H1 (cell line): ENCODE measurements around the gene TAF1B. TPM values are rescaled to one million over a fixed set of nuclear protein-coding genes. Genes with fewer than 3 reads are reported as not detected.

Experiments used
- CTCF ChIA-PET: fragments of 300-600 bp; sonication (Branson Sonifier 250); formaldehyde crosslinking; loops from one replicate; lab custom pipeline; 2021; ENCODE audit not compliant: partially characterized antibody; lab: Charles Lee
- POLR2A ChIA-PET: fragments of 300-600 bp; sonication (Branson Sonifier 250); formaldehyde crosslinking; loops from one replicate; lab custom pipeline; 2021; ENCODE audit warnings: inconsistent platforms; ENCODE audit not compliant: partially characterized antibody; lab: Charles Lee
- DNase-seq, 2 experiments: peaks; one replicate each; pipeline versions ENCODE4 v3.0.0 to v3.0.0-alpha.2; 2010 to 2022; ENCODE audit warnings: low spot score in 2 of 2, low read depth in 1 of 2, mixed read lengths in 1 of 2
- FAIRE-seq: peaks from 2 replicates; lab custom pipeline; 2011; peaks lifted over from hg19 to GRCh38; lab: Jason Lieb, UNC
- H2AFZ ChIP-seq: 2 replicates; pipeline ENCODE4 v1.8.1; 2012; ENCODE audit warnings: low read length, inconsistent platforms
- H2AK5ac ChIP-seq: 2 replicates; pipeline ENCODE4 v1.6.1; 2013; ENCODE audit warnings: low read depth, low read length
- H2BK120ac ChIP-seq: replicated peaks from 2 replicates; pipeline ENCODE3; 2013; ENCODE audit warnings: low read depth, low read length, inconsistent platforms
- H2BK12ac ChIP-seq: 2 replicates; pipeline ENCODE4 v1.6.1; 2013; ENCODE audit warnings: low read depth, low read length
- H2BK15ac ChIP-seq: 2 replicates; pipeline ENCODE4 v1.6.1; 2013; ENCODE audit warnings: low read length
- H2BK20ac ChIP-seq: 2 replicates; pipeline ENCODE4 v1.6.1; 2013; ENCODE audit warnings: low read length
- H2BK5ac ChIP-seq: 2 replicates; pipeline ENCODE4 v1.6.1; 2013; ENCODE audit warnings: low read depth, low read length
- H3K14ac ChIP-seq: 2 replicates; pipeline ENCODE4 v1.6.1; 2013; ENCODE audit warnings: inconsistent platforms; ENCODE audit not compliant: insufficient read length
- H3K18ac ChIP-seq: 2 replicates; pipeline ENCODE4 v1.6.1; 2013; ENCODE audit warnings: low read length; ENCODE audit errors: extremely low read depth
- H3K23ac ChIP-seq: 2 replicates; pipeline ENCODE4 v1.6.1; 2013; ENCODE audit warnings: inconsistent platforms; ENCODE audit not compliant: insufficient read length
- H3K23me2 ChIP-seq: 2 replicates; pipeline ENCODE4 v1.6.1; 2013; ENCODE audit warnings: low read depth, low read length
- H3K27ac ChIP-seq: 2 replicates; pipeline ENCODE4 v1.6.1; 2011; ENCODE audit warnings: low read depth, low read length, inconsistent platforms
- H3K27me3 ChIP-seq, 4 experiments: replicated peaks in 1 of 4; 1 replicate in 1 of 4; 2 replicates in 3 of 4; pipeline versions ENCODE4 v1.6.1 to v1.8.1; 2011 to 2013; ENCODE audit warnings: low read length in 3 of 4, mild to moderate bottlenecking in 3 of 4, inconsistent platforms in 2 of 4, mixed read lengths in 2 of 4, moderate library complexity in 1 of 4; ENCODE audit not compliant: control insufficient read depth in 3 of 4, insufficient read depth in 3 of 4; ENCODE audit errors: extremely low read depth in 1 of 4
- H3K36me3 ChIP-seq, 4 experiments: 2 replicates each; pipeline versions ENCODE4 v1.6.1 to v1.8.1; 2011 to 2013; ENCODE audit warnings: mild to moderate bottlenecking in 4 of 4, low read length in 3 of 4, moderate library complexity in 2 of 4, control low read depth in 1 of 4, inconsistent platforms in 1 of 4; ENCODE audit not compliant: insufficient read depth in 4 of 4, control insufficient read depth in 2 of 4
- H3K4ac ChIP-seq: replicated peaks from 2 replicates; pipeline ENCODE3; 2013; ENCODE audit warnings: low read length, low read depth, mixed read lengths, inconsistent platforms; ENCODE audit not compliant: insufficient read length
- H3K4me1 ChIP-seq, 4 experiments: replicated peaks in 1 of 4; 1 replicate in 1 of 4; 2 replicates in 3 of 4; pipeline versions ENCODE4 v1.6.1 to v1.8.1; 2011 to 2013; ENCODE audit warnings: low read length in 3 of 4, inconsistent platforms in 2 of 4, mixed read lengths in 1 of 4; ENCODE audit not compliant: insufficient read depth in 4 of 4, control insufficient read depth in 3 of 4
- H3K4me2 ChIP-seq, 2 experiments: 2 replicates each; pipeline versions ENCODE4 v1.6.1 to v1.8.1; 2011 to 2013; ENCODE audit warnings: low read depth in 2 of 2, low read length in 2 of 2, control low read depth in 1 of 2, inconsistent platforms in 1 of 2, mild to moderate bottlenecking in 1 of 2; ENCODE audit not compliant: insufficient read depth in 1 of 2
- H3K4me3 ChIP-seq, 4 experiments: fragments of 200-600, 300-600 bp in 1 of 4; sonication (generic), shearing (Covaris generic), sonication (Bioruptor Twin) in 1 of 4; 2 replicates each; pipeline versions ENCODE4 v1.5.1 to v1.8.1; 2011 to 2016; ENCODE audit warnings: low read length in 4 of 4, low read depth in 3 of 4, control low read depth in 2 of 4, inconsistent platforms in 2 of 4, mild to moderate bottlenecking in 2 of 4, mixed read lengths in 1 of 4, moderate library complexity in 1 of 4; ENCODE audit not compliant: insufficient read depth in 2 of 4; ENCODE audit errors: extremely low read depth in 1 of 4
- H3K56ac ChIP-seq: replicated peaks from 2 replicates; pipeline ENCODE3; 2013; ENCODE audit warnings: low read depth, mild to moderate bottlenecking, mixed read lengths, low read length, inconsistent platforms; ENCODE audit not compliant: insufficient read length
- H3K79me1 ChIP-seq: 2 replicates; pipeline ENCODE4 v1.6.1; 2013; ENCODE audit warnings: low read depth, low read length, control low read depth
- H3K79me2 ChIP-seq, 2 experiments: 2 replicates each; pipeline versions ENCODE4 v1.6.1 to v1.8.1; 2012 to 2013; ENCODE audit warnings: low read length in 2 of 2, mild to moderate bottlenecking in 2 of 2, inconsistent platforms in 1 of 2; ENCODE audit not compliant: insufficient read depth in 2 of 2, control insufficient read depth in 1 of 2
- H3K9ac ChIP-seq, 4 experiments: replicated peaks in 1 of 4; 1 replicate in 1 of 4; 2 replicates in 3 of 4; pipeline versions ENCODE4 v1.6.1 to v1.8.1; 2011 to 2013; ENCODE audit warnings: low read depth in 3 of 4, low read length in 3 of 4, control low read depth in 2 of 4, mild to moderate bottlenecking in 2 of 4, moderate library complexity in 2 of 4, inconsistent platforms in 1 of 4; ENCODE audit errors: extremely low read depth in 1 of 4
- H3K9me3 ChIP-seq, 2 experiments: 2 replicates each; pipeline versions ENCODE4 v1.6.1 to v1.8.1; 2012 to 2013; ENCODE audit warnings: mild to moderate bottlenecking in 2 of 2, moderate library complexity in 2 of 2, control low read depth in 1 of 2, inconsistent platforms in 1 of 2, low read depth in 1 of 2, low read length in 1 of 2, mixed read lengths in 1 of 2; ENCODE audit not compliant: insufficient read depth in 2 of 2
- H4K20me1 ChIP-seq, 2 experiments: replicated peaks in 1 of 2; 2 replicates each; pipeline versions ENCODE3 to v1.8.1; 2011 to 2013; ENCODE audit warnings: inconsistent platforms in 2 of 2, low read length in 2 of 2, mild to moderate bottlenecking in 1 of 2; ENCODE audit not compliant: insufficient read depth in 2 of 2, control insufficient read depth in 1 of 2
- H4K5ac ChIP-seq: 2 replicates; pipeline ENCODE4 v1.6.1; 2013; ENCODE audit warnings: low read length, low read depth, mixed read lengths, inconsistent platforms; ENCODE audit not compliant: insufficient read length
- H4K8ac ChIP-seq: 2 replicates; pipeline ENCODE4 v1.8.0; 2013; ENCODE audit warnings: mild to moderate bottlenecking, moderate library complexity, low read length, inconsistent platforms; ENCODE audit not compliant: insufficient read depth; ENCODE audit errors: extremely low read depth
- H4K91ac ChIP-seq: replicated peaks from 2 replicates; pipeline ENCODE3; 2013; ENCODE audit warnings: low read length, mixed read lengths, inconsistent platforms; ENCODE audit not compliant: insufficient read length
- CEBPB ChIP-seq: IDR thresholded peaks from 2 replicates; pipeline ENCODE4 v1.6.1; 2012; ENCODE audit warnings: low read depth, low read length
- CHD1 ChIP-seq: IDR thresholded peaks from 2 replicates; pipeline ENCODE4 v1.6.1; 2012; ENCODE audit warnings: low read depth, low read length, improper control_type of control experiment
- POU5F1 ChIP-seq: IDR thresholded peaks from 2 replicates; pipeline ENCODE4 v1.6.1; 2011; ENCODE audit warnings: low read depth, mild to moderate bottlenecking, low read length, moderate library complexity
- WGBS, 2 experiments: shearing (Covaris generic) in 1 of 2; methylation state at CpG; one replicate each; pipeline versions ENCODE4 v1.1.6 to v1.1.7; 2013 to 2015; ENCODE audit warnings: low lambda C conversion rate in 2 of 2, mixed read lengths in 2 of 2, inconsistent platforms in 1 of 2, low coverage in 1 of 2, missing lambda C conversion rate in 1 of 2; ENCODE audit not compliant: insufficient replicate concordance in 2 of 2, insufficient coverage in 1 of 2, insufficient read length in 1 of 2; ENCODE audit errors: extremely low coverage in 1 of 2, missing lambda C conversion rate in 1 of 2; 5-methylcytosine and 5-hydroxymethylcytosine counted together
- polyA plus RNA-seq, 7 experiments: library from polyadenylated mRNA; depleted of rRNA in 3 of 7; stranded (reverse) in 5 of 7; unstranded in 2 of 7; fragments of >200 nt in 5 of 7; fragments of 200-250 nt in 2 of 7; gene quantifications; 1 replicate in 5 of 7; 2 replicates in 1 of 7; 4 replicates in 1 of 7; pipeline versions ENCODE4 v1.2.1 to v1.2.3, GENCODE V29; 2011 to 2013; ENCODE audit warnings: missing spikeins in 2 of 7, mixed read lengths in 2 of 7
- total RNA-seq: library from RNA; stranded (reverse); fragmentation: NEBNext Ultra II Directional; extraction: Animal tissue kit (Norgen Biotek cat#: 25700); gene quantifications from 2 replicates; pipeline ENCODE4 v1.2.1, GENCODE V29; 2021

Gene TAF1B
- total and polyA plus RNA-seq, 2 of the 8 experiments (the other 6 are each of a cell fraction or from before 2014, with no cell fraction given): 6.6 to 25.2 TPM

DNA sequence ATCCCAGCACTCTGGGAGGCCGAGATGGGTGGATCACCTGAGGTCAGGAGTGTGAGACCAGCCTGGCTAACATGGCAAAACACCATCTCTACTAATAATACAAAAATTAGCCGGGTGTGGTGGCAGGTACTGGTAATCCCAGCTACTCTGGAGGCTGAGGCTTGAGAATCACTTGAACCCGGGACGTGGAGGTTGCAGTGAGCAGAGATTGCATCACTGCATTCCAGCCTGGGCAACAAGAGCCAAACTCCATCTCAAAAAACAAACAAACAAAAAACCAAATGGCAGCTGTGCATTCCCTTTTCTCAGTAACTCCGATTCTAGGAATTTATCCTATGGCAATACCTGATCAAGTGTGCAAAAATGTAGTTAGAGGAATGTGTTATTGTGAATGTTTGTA is 103.5 kb downstream of the TAF1B start:
- Histone ChIP-seq H3K4me1 (peaks cover 0 to 2% (median 0%) of the 10 kb centered on the region in 4 experiments; a peak in 1 of 7 replicates), H4K8ac (no peak overlapping the region), H3K56ac (no peak overlapping the region), H3K9ac (no peak overlapping the region), H3K23ac (no peak overlapping the region), H2BK12ac (no peak overlapping the region), H4K91ac (no peak overlapping the region), H3K27me3 (peaks cover 8 to 20% (median 18%) of the 10 kb centered on the region in 4 experiments)
- no peak for DNase-seq
- TF ChIP-seq CEBPB (peak; percentile 60; the same call in 1 of the 2 replicates), CHD1 (no peak), POU5F1 (no peak)
- TF ChIP-seq, all 59 proteins: peak for 1
- no peak for FAIRE-seq
- no peak overlapping the region for H2BK15ac ChIP-seq
- H3K79me1 ChIP-seq: no peaks in the 10 kb centered on the region
- H2BK5ac ChIP-seq: no peak overlapping the region
- WGBS, 2 experiments: 85% methylated on average over 5 of the region's 5 CpGs; no CpG with 5 or more reads in 1 of the 2 experiments
- no peak overlapping the region for H4K5ac ChIP-seq
- H2AFZ ChIP-seq: no peak overlapping the region
- no peak overlapping the region for H3K27ac ChIP-seq
- H4K20me1 ChIP-seq: no peaks in the 10 kb centered on the region
- H3K23me2 ChIP-seq: peaks cover 8% of the 10 kb centered on the region; the same call in 1 of the 2 replicates
- H3K4ac ChIP-seq: no peak overlapping the region
- no peak overlapping the region for H3K14ac ChIP-seq
- no peak overlapping the region for H3K4me2 ChIP-seq
- no peak overlapping the region for H2BK20ac ChIP-seq
- H3K36me3 ChIP-seq: no peaks in the 10 kb centered on the region
- POLR2A ChIA-PET: interaction anchor here (0.6 to 1.3 kb wide), 2 partner anchors 103 to 966 kb away, joined by 3 to 4 read pairs; partner anchors contain the start of gene TAF1B
- no peak overlapping the region for H3K4me3 ChIP-seq
- H2BK120ac ChIP-seq: no peak overlapping the region
- CTCF ChIA-PET: interaction anchor here (1.8 to 3.5 kb wide), 3 partner anchors 37 to 169 kb away, joined by 5 to 20 read pairs (median 7); no protein-coding TSS in a partner anchor
- H2AK5ac ChIP-seq: no peak overlapping the region
- H3K18ac ChIP-seq: no peak overlapping the region
- H3K9me3 ChIP-seq: no peaks in the 10 kb centered on the region
- no peaks in the 10 kb centered on the region for H3K79me2 ChIP-seq
